A549 treated with AZD9567 at 1 μM for 4 hours (cell line): ENCODE results near the gene PPFIBP2. TPM values are rescaled to one million over a fixed set of nuclear protein-coding genes. Genes with fewer than 3 reads are reported as not detected.

ENCODE experiments used
- total RNA-seq: library from RNA; stranded (reverse); fragments of 200-300 nt; extraction: Qiagen RNA extraction; gene quantifications from 5 replicates; pipeline ENCODE4 v1.2.3, GENCODE V29; 2022; ENCODE audit not compliant: insufficient read depth

The PPFIBP2 gene
- 7.2 to 18.5 TPM (median 7.9 TPM) in 5 replicates for total RNA-seq

DNA sequence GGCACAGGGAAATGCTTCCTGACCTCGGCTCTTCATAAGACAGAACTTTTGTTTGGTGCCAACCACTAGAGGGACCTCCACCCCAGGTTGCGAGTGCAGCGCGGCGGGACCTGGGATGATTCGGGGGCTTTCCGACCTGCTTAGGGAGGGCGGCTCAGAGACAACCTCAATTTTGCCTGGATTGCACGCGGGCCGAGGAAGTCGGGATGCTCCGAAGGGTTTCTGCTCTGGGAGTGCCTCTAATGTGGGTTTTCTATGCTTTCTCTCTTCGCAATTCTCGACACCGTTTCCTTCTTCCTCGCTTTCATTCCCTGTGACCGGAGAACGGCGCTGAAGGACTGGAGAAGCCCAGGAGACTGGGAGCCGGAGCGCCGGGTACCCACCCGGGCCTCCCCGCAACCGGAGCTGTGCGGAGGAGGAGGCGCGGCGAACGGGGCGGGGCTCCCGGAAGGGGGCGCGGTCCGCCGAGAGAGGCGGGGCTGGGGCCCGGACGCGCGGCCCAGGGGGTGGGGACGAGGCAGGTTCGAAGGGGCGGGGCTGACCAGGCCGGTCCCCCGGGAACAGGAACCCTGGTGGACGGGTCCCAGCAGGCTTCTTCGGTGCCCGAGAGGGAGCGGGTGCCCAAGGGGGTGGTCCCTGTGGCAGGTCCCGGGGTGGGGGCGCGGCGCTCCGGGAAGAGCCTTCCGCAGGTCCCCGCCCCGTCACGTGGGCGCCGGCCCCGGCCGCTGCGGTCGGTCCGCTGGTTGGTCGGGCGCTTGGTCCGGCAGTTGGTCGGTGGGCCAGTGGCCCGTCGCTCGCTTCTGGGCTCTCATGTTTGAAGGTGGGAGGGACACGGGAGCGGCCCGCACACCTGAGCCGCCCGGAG, at the start of gene PPFIBP2:
TSS of gene PPFIBP2 (plus strand) at position 766 of the 865 bp plus-strand sequence. CDS start 35,477 bp downstream, outside the sequence.

DNA sequence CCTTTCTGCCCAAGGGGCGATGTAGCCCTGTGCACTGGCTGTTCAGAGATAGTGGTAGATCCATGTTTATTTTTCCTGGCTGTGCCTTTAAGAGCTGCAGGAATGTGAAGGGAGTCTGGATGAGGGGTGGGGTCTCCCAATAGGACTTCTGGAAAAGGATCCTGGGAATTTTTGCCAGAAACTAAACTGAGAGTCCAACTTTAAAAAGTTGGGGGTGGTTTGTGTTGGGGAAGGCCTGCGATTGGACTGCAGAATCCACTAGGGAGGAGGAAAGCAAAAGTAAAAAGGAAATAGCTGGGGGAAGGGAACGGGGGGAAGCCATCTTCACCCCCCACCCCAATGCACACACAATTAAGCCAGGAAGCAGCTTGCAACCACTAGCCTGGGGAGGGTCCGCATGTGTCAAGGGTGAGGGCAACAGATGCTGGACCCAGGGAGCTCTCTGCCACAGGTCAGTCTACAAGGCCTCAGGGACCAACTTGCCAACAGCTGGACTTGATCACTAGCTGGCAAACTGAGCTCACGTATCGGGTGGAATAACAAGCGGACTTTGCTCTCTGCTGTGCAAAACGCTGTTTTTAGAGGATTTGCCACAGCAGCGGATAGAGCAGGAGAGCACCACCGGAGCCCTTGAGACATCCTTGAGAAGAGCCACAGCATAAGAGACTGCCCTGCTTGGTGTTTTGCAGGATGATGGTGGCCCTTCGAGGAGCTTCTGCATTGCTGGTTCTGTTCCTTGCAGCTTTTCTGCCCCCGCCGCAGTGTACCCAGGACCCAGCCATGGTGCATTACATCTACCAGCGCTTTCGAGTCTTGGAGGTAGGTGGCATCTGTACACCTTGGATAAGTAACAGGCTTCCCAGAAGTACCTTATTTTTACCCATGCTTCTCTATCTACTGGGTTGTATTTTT, 28.4 kb upstream of the PPFIBP2 start, which contains the start of gene OLFML1:
TSS of gene OLFML1 (plus strand) at position 321 of the 912 bp plus-strand sequence. CDS start at position 691, 370 bp downstream.

DNA sequence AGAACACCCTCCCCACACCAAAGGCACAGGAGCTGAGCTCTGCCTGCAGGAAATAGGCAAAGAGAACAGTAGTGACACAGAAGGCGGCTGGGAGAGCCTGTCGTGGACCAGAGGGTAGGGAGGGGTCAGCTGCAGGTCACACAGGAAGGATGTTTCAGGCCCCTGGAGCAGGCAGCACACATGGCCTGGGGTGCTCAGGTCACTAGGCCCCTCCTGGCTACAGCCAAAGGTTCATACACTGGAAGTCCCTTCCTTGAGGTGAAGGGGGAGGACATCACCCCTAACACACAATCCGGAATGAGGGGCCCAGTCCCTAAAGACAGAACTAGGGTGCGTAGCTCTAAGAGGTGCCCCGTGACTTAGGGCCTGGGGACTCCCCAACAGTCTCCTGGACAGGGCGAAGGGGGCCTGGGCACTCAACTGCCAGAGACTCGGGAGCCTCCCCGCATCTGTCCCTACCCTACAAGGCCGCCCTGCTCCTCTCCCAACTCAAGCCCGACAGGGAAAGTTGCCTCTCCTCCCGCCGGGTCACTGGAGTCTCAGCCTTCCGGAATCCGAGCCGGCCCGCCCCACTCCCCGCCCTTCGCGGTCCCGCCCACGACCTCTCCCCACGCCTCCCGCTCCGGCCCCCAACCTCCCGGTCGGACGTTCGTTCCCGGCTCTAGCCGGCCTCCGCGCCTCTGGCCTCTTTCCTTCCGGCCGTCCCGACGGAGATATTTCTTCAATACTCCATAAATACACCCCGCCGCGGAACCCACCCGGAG, 159.3 kb downstream of the PPFIBP2 start, which contains the start of gene CYB5R2:
TSS of gene CYB5R2 (minus strand) at position 541 of the 764 bp plus-strand sequence. CDS start 675 bp downstream, outside the sequence.

Other genes with a start within 250 kb of the PPFIBP2 start
- 0.05 to 0.06 TPM (median 0.05 TPM) in 3 of 5 replicates, not detected in the others for gene OLFML1, start 28.5 kb upstream of the PPFIBP2 start, total RNA-seq
- gene CYB5R2, start 159.5 kb downstream of the PPFIBP2 start, total RNA-seq, result 3.7 to 5.7 TPM (median 5.1 TPM) in 5 replicates
- not detected in 5 replicates for gene OVCH2, start 192.5 kb downstream of the PPFIBP2 start, total RNA-seq